ENCODE measurements around the gene HILPDA. TPM values are rescaled to one million over a fixed set of nuclear protein-coding genes. Genes with fewer than 3 reads are reported as not detected.
"Not testable (repeated sequence)": the region's sequence is repeated elsewhere in the genome, so short reads cannot be mapped to it uniquely, and the experiment has no call there.

The HILPDA gene
- total RNA-seq, 2 experiments from 2014 or later: 1.7 TPM

DNA sequence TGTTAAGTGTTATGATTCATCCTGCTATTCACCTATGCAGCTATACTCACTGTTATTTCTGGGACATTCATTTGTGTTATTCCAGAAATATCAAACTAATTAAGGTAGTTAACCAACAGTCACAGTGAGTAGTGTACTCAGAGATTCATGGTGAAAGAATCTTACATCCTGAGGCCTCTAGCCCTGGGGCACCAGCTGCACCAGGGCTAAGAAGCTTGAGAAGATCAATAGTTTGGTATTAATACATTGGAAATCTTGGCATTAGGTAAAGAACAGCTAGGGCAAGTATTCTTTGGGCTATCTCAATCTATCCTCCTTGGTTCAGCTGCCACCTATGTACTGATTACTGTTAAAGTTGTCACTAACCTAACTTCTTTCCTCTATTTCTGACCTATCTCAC is 11.2 kb downstream of the HILPDA start:
- DNase-seq; intact Hi-C loops (cut with DNase I, micrococcal nuclease); CTCF ChIA-PET; H3K9me3 Mint-ChIP-seq; POLR2A ChIA-PET; H3K27ac ChIP-seq (ENCODE audit: low read depth in 1 of 2, low read length in 2 of 2); H3K27me3 Mint-ChIP-seq; H3K27me3 ChIP-seq (ENCODE audit: control insufficient read depth in 1 of 2, insufficient read depth in 2 of 2, low read length in 2 of 2); H3K9me3 ChIP-seq (ENCODE audit: control insufficient read depth in 1 of 2, insufficient read depth in 1 of 2, low read length in 2 of 2); H3K27ac Mint-ChIP-seq; H3K4me3 ChIP-seq (ENCODE audit: low read length); H3K36me3 ChIP-seq (ENCODE audit: insufficient read depth, low read length); H3K4me1 Mint-ChIP-seq (ENCODE audit: low read depth); H3K36me3 Mint-ChIP-seq (ENCODE audit: low read depth); H3K4me1 ChIP-seq (ENCODE audit: insufficient read depth, low read length); ATAC-seq (ENCODE audit: poor library complexity); H3K4me3 Mint-ChIP-seq: not testable (repeated sequence)

- Mint-ChIP-seq H3K4me1 (ENCODE audit: low read depth) (peaks cover 29% of the 10 kb centered on the region), H3K4me3 (peak within 1 kb of the TSS; percentile 99), H3K36me3 (ENCODE audit: low read depth) (peaks cover 38% of the 10 kb centered on the region), H3K27ac (peak within 1 kb of the TSS; percentile 97)
- peak; percentile 50 for TF ChIP-seq CTCF (IDR thresholded peaks at IDR 0.05)
- Histone ChIP-seq H3K4me1 (ENCODE audit: insufficient read depth, low read length) (peaks cover 13% of the 10 kb centered on the region), H3K36me3 (ENCODE audit: insufficient read depth, low read length) (peaks cover 16% of the 10 kb centered on the region), H3K4me3 (ENCODE audit: low read length) (peak within 1 kb of the TSS; percentile 74), H3K27ac (ENCODE audit: low read depth in 1 of 2, low read length in 2 of 2) (peak within 1 kb of the TSS; percentile 80 to 90)
- H3K27me3 ChIP-seq (ENCODE audit: control insufficient read depth in 1 of 2, insufficient read depth in 2 of 2, low read length in 2 of 2); H3K27me3 Mint-ChIP-seq; H3K9me3 ChIP-seq (ENCODE audit: control insufficient read depth in 1 of 2, insufficient read depth in 1 of 2, low read length in 2 of 2); H3K9me3 Mint-ChIP-seq; POLR2A ChIA-PET: not testable (repeated sequence)
- ATAC-seq (ENCODE audit: poor library complexity): peak; percentile 94
- intact Hi-C loops (cut with DNase I, micrococcal nuclease): loop anchor here (1.0 to 5.0 kb wide), 3 partner anchors 54 to 133 kb away; partner anchors contain the start of gene RBM28 (in 1 of the 2)
- peak; percentile 77 to 96 (median 84) for DNase-seq
- CTCF ChIA-PET: interaction anchor here (0.5 to 1.3 kb wide), 5 partner anchors 15 to 129 kb away, joined by 3 to 5 read pairs (median 4); no protein-coding TSS in a partner anchor
Measured at GRCh38 chr7:128476402-128477335, 21.0 kb downstream of the HILPDA start, which contains the start of gene METTL2B. METTL2B (plus strand) TSS chr7:128476748; CDS start chr7:128476766, 18 bp downstream.

DNA sequence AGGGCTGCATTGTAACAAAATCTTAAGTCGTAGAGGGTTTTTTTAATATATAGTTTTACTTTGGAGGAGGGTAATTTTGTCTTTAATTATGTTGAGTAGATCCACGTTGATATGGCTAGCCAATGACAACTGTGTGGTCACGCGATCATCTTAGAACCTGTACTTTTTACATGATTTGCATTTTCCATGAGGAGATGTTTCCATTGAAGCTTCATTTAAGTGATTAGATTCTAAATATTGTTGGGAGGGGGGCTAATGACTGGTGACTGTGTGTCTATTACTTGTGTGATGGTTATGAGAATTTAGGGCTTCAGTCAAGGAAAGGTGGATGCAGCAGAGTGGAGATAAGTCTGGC is 21.6 kb downstream of the HILPDA start:
- H3K27me3 Mint-ChIP-seq; H3K27me3 ChIP-seq (ENCODE audit: control insufficient read depth in 1 of 2, insufficient read depth in 2 of 2, low read length in 2 of 2); H3K9me3 ChIP-seq (ENCODE audit: control insufficient read depth in 1 of 2, insufficient read depth in 1 of 2, low read length in 2 of 2); POLR2A ChIA-PET; H3K9me3 Mint-ChIP-seq; ATAC-seq (ENCODE audit: poor library complexity); DNase-seq: not testable (repeated sequence)
- Histone ChIP-seq H3K27ac (ENCODE audit: low read depth in 1 of 2, low read length in 2 of 2) (peak overlapping the region; percentile 80 to 90), H3K4me1 (ENCODE audit: insufficient read depth, low read length) (peaks cover 13% of the 10 kb centered on the region), H3K4me3 (ENCODE audit: low read length) (peak overlapping the region; percentile 74), H3K36me3 (ENCODE audit: insufficient read depth, low read length) (peaks cover 16% of the 10 kb centered on the region)
- Mint-ChIP-seq H3K4me1 (ENCODE audit: low read depth) (peaks cover 29% of the 10 kb centered on the region), H3K4me3 (peak overlapping the region; percentile 99), H3K27ac (peak overlapping the region; percentile 97), H3K36me3 (ENCODE audit: low read depth) (peaks cover 42% of the 10 kb centered on the region)
- CTCF ChIA-PET: interaction anchor here (1.3 kb wide), 1 partner anchor 17 kb away, joined by 3 read pairs; no protein-coding TSS in a partner anchor
- intact Hi-C loops (cut with DNase I, micrococcal nuclease): loop anchor here (2.0 to 5.0 kb wide), 2 partner anchors 53 to 55 kb away; no protein-coding TSS in a partner anchor

DNA sequence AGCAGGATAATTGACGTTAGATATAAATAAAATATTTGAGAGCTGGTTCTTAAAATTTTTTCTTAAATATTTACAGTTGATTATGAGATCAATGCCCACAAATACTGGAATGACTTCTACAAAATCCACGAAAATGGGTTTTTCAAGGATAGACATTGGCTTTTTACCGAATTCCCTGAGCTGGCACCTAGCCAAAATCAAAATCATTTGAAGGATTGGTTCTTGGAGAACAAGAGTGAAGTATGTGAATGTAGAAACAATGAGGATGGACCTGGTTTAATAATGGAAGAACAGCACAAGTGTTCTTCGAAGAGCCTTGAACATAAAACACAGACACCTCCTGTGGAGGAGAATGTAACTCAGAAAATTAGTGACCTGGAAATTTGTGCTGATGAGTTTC is 23.4 kb downstream of the HILPDA start:
- not testable (repeated sequence) for ATAC-seq (ENCODE audit: poor library complexity)

GRCh38 chr7:128488134-128488533 is 32.5 kb downstream of the HILPDA start:
- H3K9me3 Mint-ChIP-seq; H3K4me1 Mint-ChIP-seq (ENCODE audit: low read depth); H3K4me1 ChIP-seq (ENCODE audit: insufficient read depth, low read length); CTCF ChIA-PET; intact Hi-C loops (cut with DNase I, micrococcal nuclease); H3K4me3 ChIP-seq (ENCODE audit: low read length); ATAC-seq (ENCODE audit: poor library complexity); DNase-seq; H3K27me3 ChIP-seq (ENCODE audit: control insufficient read depth in 1 of 2, insufficient read depth in 2 of 2, low read length in 2 of 2); H3K4me3 Mint-ChIP-seq; H3K27me3 Mint-ChIP-seq; H3K9me3 ChIP-seq (ENCODE audit: control insufficient read depth in 1 of 2, insufficient read depth in 1 of 2, low read length in 2 of 2); H3K27ac Mint-ChIP-seq; H3K27ac ChIP-seq (ENCODE audit: low read depth in 1 of 2, low read length in 2 of 2); POLR2A ChIA-PET: not testable (repeated sequence)
- peaks cover 16% of the 10 kb centered on the region for H3K36me3 ChIP-seq (ENCODE audit: insufficient read depth, low read length)
- H3K36me3 Mint-ChIP-seq (ENCODE audit: low read depth): peaks cover 43% of the 10 kb centered on the region

More for the DNA sequence above, 23.4 kb downstream of the HILPDA start:
- CTCF ChIA-PET; H3K27me3 Mint-ChIP-seq; H3K27ac ChIP-seq (ENCODE audit: low read depth in 1 of 2, low read length in 2 of 2); H3K9me3 Mint-ChIP-seq; H3K4me3 ChIP-seq (ENCODE audit: low read length); DNase-seq; H3K27me3 ChIP-seq (ENCODE audit: control insufficient read depth in 1 of 2, insufficient read depth in 2 of 2, low read length in 2 of 2); H3K9me3 ChIP-seq (ENCODE audit: control insufficient read depth in 1 of 2, insufficient read depth in 1 of 2, low read length in 2 of 2); POLR2A ChIA-PET: not testable (repeated sequence)
- peak overlapping the region; percentile 68 for H3K4me3 Mint-ChIP-seq
- H3K4me1 Mint-ChIP-seq (ENCODE audit: low read depth): peaks cover 29% of the 10 kb centered on the region
- Histone ChIP-seq H3K36me3 (ENCODE audit: insufficient read depth, low read length) (peaks cover 21% of the 10 kb centered on the region), H3K4me1 (ENCODE audit: insufficient read depth, low read length) (peaks cover 13% of the 10 kb centered on the region)
- intact Hi-C loops (cut with DNase I, micrococcal nuclease): loop anchor here (2.0 to 5.0 kb wide), 2 partner anchors 20 to 53 kb away; no protein-coding TSS in a partner anchor
- H3K27ac Mint-ChIP-seq: peak overlapping the region; percentile 7
- peaks cover 48% of the 10 kb centered on the region for H3K36me3 Mint-ChIP-seq (ENCODE audit: low read depth)
